ENCODE data around the gene SUZ12. TPM values are rescaled to one million over a fixed set of nuclear protein-coding genes. Genes with fewer than 3 reads are reported as not detected.

SUZ12 gene
- polyA plus RNA-seq, 1 of the 3 experiments (the other 2 are of a cell fraction), result 6.3 TPM

DNA sequence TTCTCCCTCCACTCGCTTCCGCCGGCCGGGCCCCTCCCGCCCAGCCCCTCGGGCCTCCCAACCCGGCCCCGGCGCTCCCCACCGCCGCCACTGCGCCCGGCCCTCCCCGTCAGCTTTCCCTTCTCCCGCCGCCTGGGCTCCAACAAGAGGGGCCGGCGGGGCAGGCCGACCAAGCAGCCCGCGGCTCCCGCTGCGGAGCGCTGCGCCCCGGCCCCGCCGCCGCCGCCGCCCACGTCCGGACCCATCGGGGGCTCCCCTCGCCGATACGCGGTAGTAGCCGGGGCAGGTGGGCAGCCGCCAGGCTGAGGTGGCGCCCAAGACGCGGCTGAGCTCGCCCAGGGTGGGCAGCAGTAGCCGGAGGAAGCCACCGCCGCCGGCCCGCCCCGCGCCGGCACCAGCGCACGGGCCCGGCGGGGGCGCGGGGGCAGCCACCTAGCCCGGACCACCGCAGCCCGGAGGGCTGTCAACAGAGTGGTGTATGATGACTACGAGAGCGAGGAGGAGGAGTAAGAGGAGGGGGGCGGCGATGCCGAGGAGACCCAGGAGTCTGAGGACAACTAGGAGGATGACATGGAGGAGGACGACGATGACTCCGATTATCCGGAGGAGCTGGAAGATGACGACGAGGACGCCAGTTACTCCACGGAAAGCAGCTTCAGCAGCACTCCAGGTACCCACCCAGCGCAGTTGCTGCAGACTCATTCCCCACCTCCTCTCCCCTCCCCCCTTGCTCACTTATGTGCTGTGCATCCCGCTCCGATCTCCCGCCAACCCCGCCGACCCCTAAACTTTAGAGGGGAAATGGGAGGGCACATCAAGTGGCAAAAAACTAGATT is 70.9 kb downstream of the SUZ12 start:
- H3K9ac ChIP-seq, result peak overlapping the region; percentile 76
- peaks cover 50% of the 10 kb centered on the region for H3K79me2 ChIP-seq (ENCODE audit: insufficient read depth)
- TF ChIP-seq NFIC (IDR thresholded peaks at IDR 0.05; ENCODE audit: borderline replicate concordance) (no peak), RXRA (IDR thresholded peaks at IDR 0.05; ENCODE audit: borderline replicate concordance, low read depth) (no peak), CHD2 (IDR thresholded peaks at IDR 0.05; ENCODE audit: low read length, partially characterized antibody) (peak; percentile 56)
- peak overlapping the region; percentile 33 to 58; a peak in 3 of 4 replicates for H3K27ac ChIP-seq (ENCODE audit: low read depth in 2 of 2, low read length in 1 of 2)
- CTCF ChIA-PET, result interaction anchor here (0.9 to 6.0 kb wide), 10 partner anchors 9 to 133 kb away, joined by 3 to 68 read pairs (median 10); partner anchors contain the start of gene RHOT1
- 1% methylated on average over 30 of the region's 80 CpGs for WGBS (ENCODE audit: low lambda C conversion rate)
- POLR2A ChIA-PET, result interaction anchor here (1.0 kb wide), 2 partner anchors 118 to 134 kb away, joined by 3 to 5 read pairs; partner anchors contain the start of gene RHOT1
- no peaks in the 10 kb centered on the region for H3K9me3 ChIP-seq
- H4K20me1 ChIP-seq (ENCODE audit: insufficient read depth), result no peaks in the 10 kb centered on the region
- H3K4me3 ChIP-seq (ENCODE audit: low read depth in 2 of 2, low read length in 1 of 2), result peak overlapping the region; percentile 78 to 93
- H3K27me3 ChIP-seq (ENCODE audit: insufficient read depth), result no peaks in the 10 kb centered on the region
- H2AFZ ChIP-seq (ENCODE audit: low read depth), result peak overlapping the region; percentile 94
- peak; percentile 73 for DNase-seq
- H3K4me1 ChIP-seq (ENCODE audit: control insufficient read depth in 1 of 2, insufficient read depth in 2 of 2, low read depth in 1 of 2, low read length in 1 of 2), result peaks cover 0 to 3% of the 10 kb centered on the region in 2 experiments; a peak in 1 of 4 replicates
- H3K9me2 ChIP-seq, result no peaks in the 10 kb centered on the region
- peaks cover 26% of the 10 kb centered on the region for H3F3A ChIP-seq (replicated peaks; ENCODE audit: insufficient read depth)
- H3K4me2 ChIP-seq, result peak overlapping the region; percentile 88
- peaks cover 0 to 4% of the 10 kb centered on the region in 2 experiments for H3K36me3 ChIP-seq (replicated peaks in 1 of 2; ENCODE audit: control insufficient read depth in 1 of 2, insufficient read depth in 2 of 2, low read length in 1 of 2)

DNA sequence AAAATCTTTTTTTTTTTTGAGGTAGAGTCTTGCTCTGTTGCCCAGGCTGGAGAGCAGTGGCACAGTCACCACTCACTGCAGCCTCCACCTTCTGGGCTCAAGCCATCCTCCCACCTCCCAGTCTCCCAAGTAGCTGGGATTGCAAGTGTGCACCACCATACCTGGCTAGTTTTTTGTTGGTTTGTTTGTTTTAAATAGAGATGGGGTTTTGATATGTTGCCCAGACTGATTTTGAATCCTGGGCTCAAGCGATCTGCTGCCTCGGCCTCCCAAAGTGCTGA is 72.4 kb downstream of the SUZ12 start:
- Histone ChIP-seq H4K20me1 (ENCODE audit: insufficient read depth) (no peaks in the 10 kb centered on the region), H3K4me3 (ENCODE audit: low read depth in 2 of 2, low read length in 1 of 2) (peak overlapping the region in 1 of 2 experiments; percentile 93; a peak in 2 of 4 replicates), H3K27ac (ENCODE audit: low read depth in 2 of 2, low read length in 1 of 2) (no peak overlapping the region), H3K27me3 (ENCODE audit: insufficient read depth) (no peaks in the 10 kb centered on the region), H3K4me1 (ENCODE audit: control insufficient read depth in 1 of 2, insufficient read depth in 2 of 2, low read depth in 1 of 2, low read length in 1 of 2) (peaks cover 0 to 3% of the 10 kb centered on the region in 2 experiments; a peak in 1 of 4 replicates), H3K9me3 (no peaks in the 10 kb centered on the region), H3K9ac (no peak overlapping the region), H3K79me2 (ENCODE audit: insufficient read depth) (peaks cover 66% of the 10 kb centered on the region), H3K4me2 (peak overlapping the region; percentile 88), H3K36me3 (replicated peaks in 1 of 2; ENCODE audit: control insufficient read depth in 1 of 2, insufficient read depth in 2 of 2, low read length in 1 of 2) (peaks cover 0 to 4% of the 10 kb centered on the region in 2 experiments), H2AFZ (ENCODE audit: low read depth) (no peak overlapping the region), H3F3A (replicated peaks; ENCODE audit: insufficient read depth) (peaks cover 17% of the 10 kb centered on the region), H3K9me2 (no peaks in the 10 kb centered on the region)
- no peak for DNase-seq
- ChIA-PET POLR2A (no interaction called here), CTCF (interaction anchor here (6.0 kb wide), 1 partner anchor 131 kb away, joined by 68 read pairs; the partner anchor contains the start of gene RHOT1)
- 100% methylated on average over 2 of the region's 2 CpGs for WGBS (ENCODE audit: low lambda C conversion rate)
- TF ChIP-seq, protein P1, sequence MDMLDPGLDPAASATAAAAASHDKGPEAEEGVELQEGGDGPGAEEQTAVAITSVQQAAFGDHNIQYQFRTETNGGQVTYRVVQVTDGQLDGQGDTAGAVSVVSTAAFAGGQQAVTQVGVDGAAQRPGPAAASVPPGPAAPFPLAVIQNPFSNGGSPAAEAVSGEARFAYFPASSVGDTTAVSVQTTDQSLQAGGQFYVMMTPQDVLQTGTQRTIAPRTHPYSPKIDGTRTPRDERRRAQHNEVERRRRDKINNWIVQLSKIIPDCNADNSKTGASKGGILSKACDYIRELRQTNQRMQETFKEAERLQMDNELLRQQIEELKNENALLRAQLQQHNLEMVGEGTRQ (IDR thresholded peaks at IDR 0.05; ENCODE audit: borderline replicate concordance, low read depth, low read length), result no peak
- TF ChIP-seq CHD2 (IDR thresholded peaks at IDR 0.05; ENCODE audit: low read length, partially characterized antibody) (no peak), RAD21 (IDR thresholded peaks at IDR 0.05; ENCODE audit: low read length) (no peak), CTCF (IDR thresholded peaks at IDR 0.05) (no peak), FOXM1 (IDR thresholded peaks at IDR 0.05; ENCODE audit: low read depth) (no peak), MAX (IDR thresholded peaks at IDR 0.05; ENCODE audit: low read depth) (no peak), TEAD4 (IDR thresholded peaks at IDR 0.05; ENCODE audit: borderline replicate concordance, insufficient read depth) (no peak)
